ENCODE data around the gene INPP1. TPM values are rescaled to one million over a fixed set of nuclear protein-coding genes. Genes with fewer than 3 reads are reported as not detected.

Gene INPP1
- total RNA-seq, 1 donor from 2014 or later, result 15.3 TPM

GRCh38 chr2:190378880-190379237, 35.5 kb downstream of the INPP1 start:
- DNase-seq (ENCODE audit: low read depth, low spot score), result no peak
- no peaks in the 10 kb centered on the region for H3K27me3 Mint-ChIP-seq (ENCODE audit: low read depth)
- peaks cover 3% of the 10 kb centered on the region for H3K9me3 Mint-ChIP-seq
- no peak overlapping the region for H3K4me3 Mint-ChIP-seq
- no peak overlapping the region for H3K27ac Mint-ChIP-seq (ENCODE audit: unreplicated experiment)
- no peak for TF ChIP-seq CTCF (conservative IDR thresholded peaks at IDR 0.05)
- no peaks in the 10 kb centered on the region for H3K4me1 Mint-ChIP-seq
- no peaks in the 10 kb centered on the region for H3K36me3 Mint-ChIP-seq (ENCODE audit: low read depth)

- Mint-ChIP-seq H3K4me1 (no peaks in the 10 kb centered on the region), H3K4me3 (no peak overlapping the region), H3K27ac (ENCODE audit: unreplicated experiment) (no peak overlapping the region), H3K9me3 (peaks cover 3% of the 10 kb centered on the region), H3K27me3 (ENCODE audit: low read depth) (no peaks in the 10 kb centered on the region), H3K36me3 (ENCODE audit: low read depth) (no peaks in the 10 kb centered on the region)
- no peak for DNase-seq (ENCODE audit: low read depth, low spot score)
- no peak for TF ChIP-seq CTCF (conservative IDR thresholded peaks at IDR 0.05)
Measured at GRCh38 chr2:190379249-190379964, 36.0 kb downstream of the INPP1 start.

- no peak for TF ChIP-seq CTCF (conservative IDR thresholded peaks at IDR 0.05)
- Mint-ChIP-seq H3K4me1 (no peaks in the 10 kb centered on the region), H3K9me3 (peaks cover 3% of the 10 kb centered on the region), H3K27me3 (ENCODE audit: low read depth) (no peaks in the 10 kb centered on the region), H3K36me3 (ENCODE audit: low read depth) (no peaks in the 10 kb centered on the region), H3K27ac (ENCODE audit: unreplicated experiment) (no peak overlapping the region), H3K4me3 (no peak overlapping the region)
- DNase-seq (ENCODE audit: low read depth, low spot score), result no peak
Measured at GRCh38 chr2:190380962-190381412, 37.6 kb downstream of the INPP1 start.

GRCh38 chr2:190382851-190383250, 39.5 kb downstream of the INPP1 start:
- Mint-ChIP-seq H3K4me3 (no peak overlapping the region), H3K4me1 (no peaks in the 10 kb centered on the region), H3K27ac (ENCODE audit: unreplicated experiment) (no peak overlapping the region), H3K27me3 (ENCODE audit: low read depth) (no peaks in the 10 kb centered on the region), H3K36me3 (ENCODE audit: low read depth) (no peaks in the 10 kb centered on the region), H3K9me3 (no peaks in the 10 kb centered on the region)
- peak; percentile 62 for TF ChIP-seq CTCF (conservative IDR thresholded peaks at IDR 0.05)
- DNase-seq (ENCODE audit: low read depth, low spot score), result no peak

- Mint-ChIP-seq H3K27ac (ENCODE audit: unreplicated experiment) (no peak overlapping the region), H3K27me3 (ENCODE audit: low read depth) (peaks cover 15% of the 10 kb centered on the region), H3K9me3 (no peaks in the 10 kb centered on the region), H3K4me1 (no peaks in the 10 kb centered on the region), H3K4me3 (no peak overlapping the region), H3K36me3 (ENCODE audit: low read depth) (no peaks in the 10 kb centered on the region)
- no peak for TF ChIP-seq CTCF (conservative IDR thresholded peaks at IDR 0.05)
- no peak for DNase-seq (ENCODE audit: low read depth, low spot score)
Measured at GRCh38 chr2:190387422-190387821, 44.0 kb downstream of the INPP1 start.
